ENCODE data around the gene GNAL.

GNAL gene

DNA sequence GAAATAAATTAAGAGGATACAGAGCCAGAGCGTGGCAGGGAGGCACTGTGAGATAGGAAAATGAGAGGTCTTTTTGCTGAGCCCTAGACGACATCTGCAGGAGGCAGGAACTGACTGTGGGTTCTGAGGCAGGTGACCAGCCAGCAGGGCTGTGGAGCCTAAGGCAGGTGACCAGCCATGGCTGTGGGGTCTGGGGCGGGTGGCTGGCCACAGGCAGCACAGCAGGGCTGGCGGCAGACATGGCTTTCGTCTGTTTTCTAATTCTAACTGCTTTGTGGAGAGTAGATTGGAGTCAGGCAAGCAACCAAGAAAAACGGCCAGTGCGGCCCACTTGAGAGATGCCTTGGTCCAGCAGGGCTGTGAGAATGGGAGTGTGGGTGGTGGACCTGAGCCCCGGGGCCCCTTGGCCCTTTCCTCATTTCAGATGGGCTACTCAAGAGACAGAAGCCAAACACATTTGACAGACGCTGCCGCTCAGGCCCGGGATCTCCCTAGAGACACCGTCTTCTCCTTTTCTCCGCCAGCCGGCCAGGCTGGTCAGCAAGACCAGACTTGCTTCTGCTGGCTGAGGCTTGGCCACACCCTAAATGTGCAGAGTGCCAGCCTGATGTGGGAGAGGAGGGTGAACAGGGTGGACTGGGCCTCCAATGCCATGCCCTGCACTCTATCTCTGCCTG, 19.7 kb upstream of the GNAL start:
- TF ChIP-seq, protein P1, sequence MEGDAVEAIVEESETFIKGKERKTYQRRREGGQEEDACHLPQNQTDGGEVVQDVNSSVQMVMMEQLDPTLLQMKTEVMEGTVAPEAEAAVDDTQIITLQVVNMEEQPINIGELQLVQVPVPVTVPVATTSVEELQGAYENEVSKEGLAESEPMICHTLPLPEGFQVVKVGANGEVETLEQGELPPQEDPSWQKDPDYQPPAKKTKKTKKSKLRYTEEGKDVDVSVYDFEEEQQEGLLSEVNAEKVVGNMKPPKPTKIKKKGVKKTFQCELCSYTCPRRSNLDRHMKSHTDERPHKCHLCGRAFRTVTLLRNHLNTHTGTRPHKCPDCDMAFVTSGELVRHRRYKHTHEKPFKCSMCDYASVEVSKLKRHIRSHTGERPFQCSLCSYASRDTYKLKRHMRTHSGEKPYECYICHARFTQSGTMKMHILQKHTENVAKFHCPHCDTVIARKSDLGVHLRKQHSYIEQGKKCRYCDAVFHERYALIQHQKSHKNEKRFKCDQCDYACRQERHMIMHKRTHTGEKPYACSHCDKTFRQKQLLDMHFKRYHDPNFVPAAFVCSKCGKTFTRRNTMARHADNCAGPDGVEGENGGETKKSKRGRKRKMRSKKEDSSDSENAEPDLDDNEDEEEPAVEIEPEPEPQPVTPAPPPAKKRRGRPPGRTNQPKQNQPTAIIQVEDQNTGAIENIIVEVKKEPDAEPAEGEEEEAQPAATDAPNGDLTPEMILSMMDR (IDR thresholded peaks at IDR 0.05; ENCODE audit: low read depth, low read length): no peak
- DNase-seq (ENCODE audit: extremely low read depth, low read depth): no peak

DNA sequence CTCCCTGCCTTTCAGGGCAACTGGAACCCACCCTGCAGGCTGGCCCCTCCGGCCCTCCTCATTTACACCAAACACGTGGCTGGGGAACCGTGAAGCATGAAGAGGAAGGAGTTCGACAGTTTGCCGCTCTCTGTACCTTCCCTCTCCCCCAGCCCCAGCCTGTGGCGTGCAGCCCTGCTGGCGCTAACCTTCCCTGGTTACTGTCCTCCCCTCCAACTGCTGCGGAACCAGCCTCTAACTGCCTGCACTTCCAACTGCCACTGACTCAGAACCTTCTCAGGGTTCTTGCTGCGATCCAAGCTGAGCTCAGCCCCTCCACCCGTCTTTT, 19.2 kb upstream of the GNAL start:
- TF ChIP-seq, protein P1 (IDR thresholded peaks at IDR 0.05; ENCODE audit: low read depth, low read length): no peak

GRCh38 chr18:11671156-11671555, 17.9 kb upstream of the GNAL start:
- no peak for DNase-seq (ENCODE audit: extremely low read depth, low read depth)
- TF ChIP-seq, protein P1 (IDR thresholded peaks at IDR 0.05; ENCODE audit: low read depth, low read length): no peak

More for the DNA sequence above, 19.2 kb upstream of the GNAL start:
- DNase-seq (ENCODE audit: extremely low read depth, low read depth): no peak

DNA sequence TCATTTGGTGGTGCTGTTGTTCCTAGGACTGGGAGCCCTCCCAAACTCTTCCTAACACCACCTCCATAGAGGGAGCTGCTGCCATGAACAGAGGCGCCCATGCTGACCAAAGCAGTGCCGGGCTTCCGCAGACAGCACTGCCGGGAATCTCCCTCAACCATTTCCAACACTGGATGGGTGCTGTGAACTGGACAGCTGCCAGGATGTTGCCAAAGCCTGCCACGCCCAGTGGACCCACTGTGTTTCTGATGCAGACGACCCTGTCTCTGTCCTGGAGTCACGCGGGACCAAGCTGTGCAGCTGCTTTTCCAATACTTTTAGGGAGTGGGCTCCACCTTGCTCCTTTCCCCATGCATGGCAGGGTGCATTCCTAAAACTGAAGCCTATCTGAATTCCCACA, 16.9 kb upstream of the GNAL start:
- DNase-seq (ENCODE audit: extremely low read depth, low read depth): no peak
- TF ChIP-seq, protein P1 (IDR thresholded peaks at IDR 0.05; ENCODE audit: low read depth, low read length): no peak

DNA sequence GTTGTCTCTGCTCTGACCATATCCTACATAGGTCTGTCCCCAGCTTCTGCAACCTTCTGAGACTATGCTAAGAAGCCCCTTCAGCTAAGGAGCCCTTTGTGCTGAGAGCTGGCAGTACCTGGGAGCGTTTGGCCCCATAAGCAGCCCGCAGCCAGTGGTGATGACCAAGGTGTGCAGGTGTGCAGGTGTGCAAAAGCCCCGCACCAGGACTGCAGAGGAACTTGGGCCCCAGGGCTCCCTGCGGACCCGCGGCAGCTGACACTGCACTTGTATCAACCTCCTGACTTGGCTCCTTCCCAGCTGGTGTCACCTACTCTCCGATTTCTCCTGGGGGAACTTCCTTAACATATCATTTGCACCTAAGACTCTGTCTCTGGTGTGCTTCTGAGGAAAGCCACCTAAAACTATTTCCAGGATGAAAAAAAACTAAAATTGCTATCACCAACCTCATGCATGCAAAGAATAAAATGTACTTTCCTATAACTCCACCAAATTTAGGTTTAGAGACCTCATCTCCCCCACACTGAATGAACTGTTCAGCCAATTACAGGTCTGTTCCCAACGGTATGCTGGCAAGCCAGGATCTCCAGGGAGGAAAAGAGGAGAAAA, 16.1 kb upstream of the GNAL start:
- DNase-seq (ENCODE audit: extremely low read depth, low read depth): no peak
- TF ChIP-seq, protein P1 (IDR thresholded peaks at IDR 0.05; ENCODE audit: low read depth, low read length): no peak

DNA sequence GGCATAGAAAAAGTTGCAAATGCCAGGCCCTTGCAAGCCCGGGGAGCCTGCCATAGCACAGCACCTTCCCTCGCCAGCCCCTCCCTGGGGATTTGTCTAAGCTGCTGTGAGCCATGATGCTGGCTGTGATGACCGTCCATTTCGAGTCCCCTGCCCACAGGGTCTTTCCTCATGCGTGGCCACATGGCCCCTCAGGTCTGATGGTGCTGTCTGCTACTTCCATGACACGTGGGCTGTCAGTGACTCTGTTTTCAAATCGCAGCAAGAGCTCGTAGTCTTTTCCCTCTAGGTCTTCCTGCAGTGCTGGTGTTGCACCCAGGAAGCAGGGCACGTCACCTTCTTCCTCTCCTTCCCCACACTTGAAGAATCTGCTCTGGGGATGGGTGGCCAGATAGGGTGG, 15.5 kb upstream of the GNAL start:
- no peak for DNase-seq (ENCODE audit: extremely low read depth, low read depth)
- TF ChIP-seq, protein P1 (IDR thresholded peaks at IDR 0.05; ENCODE audit: low read depth, low read length): no peak

GRCh38 chr18:11674119-11674518, 14.9 kb upstream of the GNAL start:
- TF ChIP-seq, protein P1 (IDR thresholded peaks at IDR 0.05; ENCODE audit: low read depth, low read length): no peak
- no peak for DNase-seq (ENCODE audit: extremely low read depth, low read depth)
